ENCODE data around the gene CIBAR2.

Gene CIBAR2

DNA sequence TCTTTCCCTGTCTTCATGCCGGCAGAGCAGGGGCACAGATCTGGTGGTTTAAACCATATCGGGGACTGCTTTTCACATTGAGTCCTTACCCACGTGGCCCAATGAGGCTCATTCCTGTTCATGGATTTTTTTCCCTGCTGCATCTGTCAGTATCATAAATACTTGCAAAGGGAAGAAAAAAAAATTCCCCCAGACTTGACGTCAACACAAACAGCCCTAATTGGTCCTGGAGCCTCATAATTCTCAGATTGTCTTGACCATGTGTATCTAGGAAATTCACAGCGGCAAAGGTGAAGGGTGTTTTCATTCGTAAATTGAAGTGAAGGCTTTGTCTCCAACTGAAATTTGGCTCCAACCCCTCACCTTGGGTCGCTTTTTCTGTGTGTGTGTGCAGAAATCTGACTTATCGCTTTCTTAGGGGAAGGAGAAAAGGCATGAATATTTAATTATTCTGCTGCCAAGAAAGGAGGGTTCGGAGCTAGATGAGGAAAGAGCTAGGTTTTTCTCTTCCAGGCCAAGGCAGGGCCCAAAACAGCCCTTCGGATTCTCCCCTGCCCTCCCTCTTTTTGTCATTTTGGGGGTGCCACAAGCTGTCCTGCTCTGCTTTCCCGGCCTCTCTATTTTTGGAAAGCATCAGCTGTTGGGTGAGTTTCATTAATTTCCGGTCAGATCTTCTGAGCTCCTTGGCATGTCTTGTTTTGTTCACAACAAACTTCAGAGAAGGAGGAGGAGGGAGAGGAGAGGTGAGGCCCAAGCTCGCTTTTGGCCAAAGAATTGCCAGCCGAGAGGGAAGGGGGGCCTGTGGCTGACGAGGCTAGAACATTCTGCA lies 17.8 kb upstream of the CIBAR2 start:
- TF ChIP-seq FOXP2 (optimal IDR thresholded peaks at IDR 0.05; ENCODE audit: borderline replicate concordance, extremely low read depth, extremely low read length, insufficient read depth) (no peak), SIN3A (IDR thresholded peaks at IDR 0.05; ENCODE audit: borderline replicate concordance, insufficient read depth, low read length) (no peak), TAF1 (IDR thresholded peaks at IDR 0.05; ENCODE audit: borderline replicate concordance, insufficient read depth, low read length) (no peak), POLR2AphosphoS5 (IDR thresholded peaks at IDR 0.05; ENCODE audit: low read depth, low read length) (no peak)
- TF ChIP-seq, protein P1, sequence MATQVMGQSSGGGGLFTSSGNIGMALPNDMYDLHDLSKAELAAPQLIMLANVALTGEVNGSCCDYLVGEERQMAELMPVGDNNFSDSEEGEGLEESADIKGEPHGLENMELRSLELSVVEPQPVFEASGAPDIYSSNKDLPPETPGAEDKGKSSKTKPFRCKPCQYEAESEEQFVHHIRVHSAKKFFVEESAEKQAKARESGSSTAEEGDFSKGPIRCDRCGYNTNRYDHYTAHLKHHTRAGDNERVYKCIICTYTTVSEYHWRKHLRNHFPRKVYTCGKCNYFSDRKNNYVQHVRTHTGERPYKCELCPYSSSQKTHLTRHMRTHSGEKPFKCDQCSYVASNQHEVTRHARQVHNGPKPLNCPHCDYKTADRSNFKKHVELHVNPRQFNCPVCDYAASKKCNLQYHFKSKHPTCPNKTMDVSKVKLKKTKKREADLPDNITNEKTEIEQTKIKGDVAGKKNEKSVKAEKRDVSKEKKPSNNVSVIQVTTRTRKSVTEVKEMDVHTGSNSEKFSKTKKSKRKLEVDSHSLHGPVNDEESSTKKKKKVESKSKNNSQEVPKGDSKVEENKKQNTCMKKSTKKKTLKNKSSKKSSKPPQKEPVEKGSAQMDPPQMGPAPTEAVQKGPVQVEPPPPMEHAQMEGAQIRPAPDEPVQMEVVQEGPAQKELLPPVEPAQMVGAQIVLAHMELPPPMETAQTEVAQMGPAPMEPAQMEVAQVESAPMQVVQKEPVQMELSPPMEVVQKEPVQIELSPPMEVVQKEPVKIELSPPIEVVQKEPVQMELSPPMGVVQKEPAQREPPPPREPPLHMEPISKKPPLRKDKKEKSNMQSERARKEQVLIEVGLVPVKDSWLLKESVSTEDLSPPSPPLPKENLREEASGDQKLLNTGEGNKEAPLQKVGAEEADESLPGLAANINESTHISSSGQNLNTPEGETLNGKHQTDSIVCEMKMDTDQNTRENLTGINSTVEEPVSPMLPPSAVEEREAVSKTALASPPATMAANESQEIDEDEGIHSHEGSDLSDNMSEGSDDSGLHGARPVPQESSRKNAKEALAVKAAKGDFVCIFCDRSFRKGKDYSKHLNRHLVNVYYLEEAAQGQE (IDR thresholded peaks at IDR 0.05; ENCODE audit: insufficient read depth in 1 of 2, low read depth in 2 of 2, low read length in 2 of 2) = no peak

DNA sequence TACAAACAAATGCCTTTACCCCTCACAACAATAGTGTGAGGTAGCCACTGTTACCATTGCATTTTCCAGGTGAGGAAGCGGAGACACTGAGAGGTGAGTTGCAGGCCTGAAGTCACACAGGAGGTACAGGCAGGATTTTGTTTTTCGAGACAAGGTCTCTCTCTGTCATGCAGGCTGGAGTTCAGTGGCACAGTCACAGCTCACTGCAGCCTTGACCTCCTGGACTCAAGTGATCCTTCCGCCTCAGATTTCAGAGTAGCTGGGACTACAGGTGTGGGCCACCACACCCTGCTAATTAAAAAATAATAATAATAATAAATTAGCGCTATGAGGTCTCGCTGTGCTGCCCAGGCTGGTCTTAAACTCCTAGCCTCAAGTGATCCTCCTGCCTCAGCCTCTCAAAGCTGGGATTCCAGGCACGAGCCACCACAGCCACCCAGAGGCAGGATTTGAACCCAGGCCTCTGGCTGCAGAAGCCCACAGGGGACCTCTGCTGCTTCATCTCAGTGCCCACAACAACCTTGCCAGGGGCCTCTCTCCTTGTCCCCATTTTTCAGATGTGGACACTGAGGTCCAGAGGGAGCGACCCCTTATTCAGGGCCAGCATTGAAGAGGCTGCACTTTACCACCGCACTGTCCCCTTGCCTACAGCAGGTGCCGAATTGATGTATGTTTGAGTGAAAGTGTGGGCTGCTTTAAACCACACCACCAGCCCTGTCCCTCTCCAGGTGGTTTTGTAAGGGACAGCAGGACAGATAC lies 16.0 kb upstream of the CIBAR2 start:
- TF ChIP-seq POLR2AphosphoS5 (IDR thresholded peaks at IDR 0.05; ENCODE audit: low read depth, low read length) = no peak

DNA sequence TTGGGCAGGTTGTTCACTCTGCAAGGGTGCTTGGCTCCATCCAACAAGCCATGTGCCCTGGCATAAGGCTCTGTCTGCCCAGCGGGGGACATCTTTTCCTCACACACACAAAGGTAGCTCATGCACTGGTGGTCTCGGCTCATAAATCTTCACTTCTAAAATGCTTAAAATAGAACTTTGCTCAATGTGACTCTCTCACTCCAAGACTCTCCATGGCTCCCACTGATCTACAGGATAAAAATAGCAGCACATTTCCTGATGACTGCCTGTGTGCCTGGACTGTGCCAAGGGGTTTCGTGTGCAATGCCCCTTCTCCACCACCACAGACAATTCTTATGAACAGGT lies 15.1 kb upstream of the CIBAR2 start:
- TF ChIP-seq TAF1 (IDR thresholded peaks at IDR 0.05; ENCODE audit: borderline replicate concordance, insufficient read depth, low read length) (no peak), FOXP2 (optimal IDR thresholded peaks at IDR 0.05; ENCODE audit: borderline replicate concordance, extremely low read depth, extremely low read length, insufficient read depth) (no peak), SIN3A (IDR thresholded peaks at IDR 0.05; ENCODE audit: borderline replicate concordance, insufficient read depth, low read length) (no peak), POLR2AphosphoS5 (IDR thresholded peaks at IDR 0.05; ENCODE audit: low read depth, low read length) (no peak)
- TF ChIP-seq, protein P1 (IDR thresholded peaks at IDR 0.05; ENCODE audit: insufficient read depth in 1 of 2, low read depth in 2 of 2, low read length in 2 of 2) = no peak

DNA sequence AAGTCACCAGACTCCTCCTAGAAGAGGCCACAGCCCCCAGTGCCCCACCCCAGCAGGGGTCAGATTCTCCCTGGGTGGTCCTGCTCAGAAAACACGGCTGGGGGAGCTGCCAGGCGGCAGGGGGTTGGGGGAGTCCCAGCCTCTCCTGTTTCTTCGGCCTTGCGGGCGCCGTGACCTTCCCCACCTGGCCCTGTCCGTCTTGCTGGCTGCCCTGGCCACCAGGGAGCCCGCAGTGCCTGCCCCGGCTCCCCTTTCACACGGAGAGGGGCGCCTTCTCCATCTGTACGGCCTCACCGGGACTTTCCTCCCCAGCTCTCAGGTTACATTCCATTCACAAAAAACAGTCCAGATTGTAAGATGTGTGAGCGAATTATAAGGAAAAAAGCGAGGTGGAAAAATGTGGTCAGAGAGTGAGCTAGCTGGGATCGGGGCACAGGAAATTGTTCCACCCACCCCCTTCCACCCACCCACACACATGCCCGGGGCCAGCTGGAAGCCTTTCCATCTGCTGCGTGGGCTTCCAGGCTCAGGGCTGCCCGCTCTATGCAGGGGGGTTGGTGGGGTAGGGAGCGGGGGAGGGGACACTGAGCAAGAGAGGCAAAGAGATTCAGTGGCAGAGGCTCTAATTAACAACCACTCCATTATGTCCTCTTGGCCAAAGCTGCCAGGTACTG lies 14.6 kb upstream of the CIBAR2 start:
- TF ChIP-seq FOXP2 (optimal IDR thresholded peaks at IDR 0.05; ENCODE audit: borderline replicate concordance, extremely low read depth, extremely low read length, insufficient read depth) (peak; percentile 72), SIN3A (IDR thresholded peaks at IDR 0.05; ENCODE audit: borderline replicate concordance, insufficient read depth, low read length) (peak; percentile 42; the same call in 1 of the 2 replicates)
- TF ChIP-seq, protein P1 (IDR thresholded peaks at IDR 0.05; ENCODE audit: insufficient read depth in 1 of 2, low read depth in 2 of 2, low read length in 2 of 2) = no peak

DNA sequence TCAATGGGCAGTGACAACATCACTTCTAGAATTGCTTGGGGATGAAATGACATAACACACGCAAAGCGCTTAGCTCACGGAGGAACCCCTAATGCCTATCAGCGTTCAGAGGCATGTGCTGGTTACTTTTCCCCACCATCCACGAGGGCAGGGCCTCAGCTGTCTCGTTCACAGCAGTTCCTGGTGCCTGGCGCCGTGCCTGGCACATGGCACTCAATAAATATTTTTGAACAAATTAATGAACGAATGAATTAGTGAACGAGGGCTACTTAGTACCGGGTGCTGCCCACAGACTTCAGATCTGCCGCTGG lies 14.1 kb upstream of the CIBAR2 start:
- TF ChIP-seq POLR2AphosphoS5 (IDR thresholded peaks at IDR 0.05; ENCODE audit: low read depth, low read length) = no peak
- TF ChIP-seq TAF1 (IDR thresholded peaks at IDR 0.05; ENCODE audit: borderline replicate concordance, insufficient read depth, low read length) = no peak
- TF ChIP-seq FOXP2 (optimal IDR thresholded peaks at IDR 0.05; ENCODE audit: borderline replicate concordance, extremely low read depth, extremely low read length, insufficient read depth) = no peak
- TF ChIP-seq SIN3A (IDR thresholded peaks at IDR 0.05; ENCODE audit: borderline replicate concordance, insufficient read depth, low read length) = no peak
- TF ChIP-seq, protein P1 (IDR thresholded peaks at IDR 0.05; ENCODE audit: insufficient read depth in 1 of 2, low read depth in 2 of 2, low read length in 2 of 2) = no peak
